ENCODE measurements around the gene MYLIP. TPM values are rescaled to one million over a fixed set of nuclear protein-coding genes. Genes with fewer than 3 reads are reported as not detected.

MYLIP gene
- total RNA-seq, 4 donors from 2014 or later: 32.0 to 54.6 (median 41.9) TPM

DNA sequence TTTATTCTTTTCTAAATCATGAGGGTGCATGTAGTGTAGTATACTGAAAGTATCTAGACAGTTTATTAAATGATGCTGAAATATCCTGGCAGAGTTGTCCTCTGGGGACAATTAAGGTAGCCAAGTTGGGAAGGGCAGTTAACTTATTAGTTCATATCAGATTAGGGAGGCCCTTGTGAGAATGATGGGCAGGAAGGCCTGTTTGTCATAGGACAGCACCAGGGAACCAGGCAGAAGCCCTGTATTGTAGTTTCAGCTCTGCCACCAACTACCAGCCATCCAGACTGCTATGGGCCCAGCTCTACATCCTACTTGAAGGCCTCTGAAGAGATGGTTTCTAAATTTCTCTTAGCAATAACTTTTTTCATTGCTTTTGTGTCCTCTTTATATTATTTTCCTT lies 4.0 kb downstream of the MYLIP start:
- TF ChIP-seq CTCF (IDR thresholded peaks at IDR 0.05; ENCODE audit: low read depth): no peak

DNA sequence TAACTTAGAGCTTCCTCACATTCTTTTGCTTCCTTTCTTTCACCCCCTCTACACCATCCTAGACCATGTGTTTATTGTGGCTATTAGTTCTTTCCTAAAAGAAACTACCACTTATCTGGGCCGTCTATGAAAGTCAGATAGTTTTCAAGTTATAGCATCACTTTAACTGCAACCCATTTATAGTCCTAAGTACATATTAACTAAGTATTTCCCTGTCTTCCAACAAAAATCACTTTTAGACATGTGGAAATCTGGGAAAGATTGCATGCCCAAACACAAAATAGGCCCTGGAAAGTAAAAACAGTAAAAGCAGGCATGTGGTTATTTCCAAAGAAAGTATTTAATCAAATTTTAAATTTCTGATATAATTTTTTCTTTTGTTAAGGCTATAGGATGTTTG lies 5.5 kb downstream of the MYLIP start:
- TF ChIP-seq CTCF (IDR thresholded peaks at IDR 0.05; ENCODE audit: low read depth): no peak

- no peak for TF ChIP-seq CTCF (IDR thresholded peaks at IDR 0.05; ENCODE audit: low read depth)
Observed at GRCh38 chr6:16135066-16135465, 6.2 kb downstream of the MYLIP start.

GRCh38 chr6:16136091-16136490 lies 7.2 kb downstream of the MYLIP start:
- TF ChIP-seq CTCF (IDR thresholded peaks at IDR 0.05; ENCODE audit: low read depth): no peak

- TF ChIP-seq CTCF (IDR thresholded peaks at IDR 0.05; ENCODE audit: low read depth): no peak
Observed at GRCh38 chr6:16136621-16137450, 8.0 kb downstream of the MYLIP start.

GRCh38 chr6:16137451-16137801 lies 8.5 kb downstream of the MYLIP start:
- no peak for TF ChIP-seq CTCF (IDR thresholded peaks at IDR 0.05; ENCODE audit: low read depth)

DNA sequence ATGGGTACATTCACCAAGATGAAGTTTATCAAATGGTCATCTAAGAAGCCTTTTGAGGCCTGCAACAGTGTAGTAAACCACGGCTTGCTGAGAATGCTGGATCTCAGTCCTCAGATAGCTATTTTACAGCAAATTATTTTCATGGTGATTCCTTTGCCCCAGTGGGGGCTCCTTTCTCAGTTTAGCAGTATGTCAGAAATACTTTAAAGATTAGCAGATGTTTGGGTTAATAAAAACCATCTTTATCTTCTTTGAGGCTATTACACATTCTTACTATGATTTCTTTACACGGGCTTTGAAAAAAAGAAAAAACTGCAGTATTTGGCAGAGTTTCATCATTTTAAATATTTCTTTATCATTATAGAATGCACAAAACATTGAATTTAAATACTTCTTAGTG lies 10.7 kb downstream of the MYLIP start:
- no peak for TF ChIP-seq CTCF (IDR thresholded peaks at IDR 0.05; ENCODE audit: low read depth)

Data from subcutaneous adipose tissue (tissue), 4 donors.